Muscle of back (tissue), 11 donors: ENCODE results near the gene TK2. TPM values are rescaled to one million over a fixed set of nuclear protein-coding genes. Genes with fewer than 3 reads are reported as not detected.

Experiments used
- DNase-seq, 3 donors: peaks; one replicate each; pipeline versions ENCODE4 v3.0.0 to v3.0.0-alpha.2; 2013
- polyA plus RNA-seq, 10 donors: library from polyadenylated mRNA; unstranded; fragments of 120-200 nt; gene quantifications; one replicate each; pipeline ENCODE4 v1.2.1, GENCODE V29; 2013; ENCODE audit not compliant: insufficient read length in 10 of 10

TK2 gene
- polyA plus RNA-seq, 10 donors: 12.0 to 20.3 (median 15.8) TPM

- no peak for DNase-seq
Observed at GRCh38 chr16:66548868-66549267, 1.1 kb downstream of the TK2 start.

DNA sequence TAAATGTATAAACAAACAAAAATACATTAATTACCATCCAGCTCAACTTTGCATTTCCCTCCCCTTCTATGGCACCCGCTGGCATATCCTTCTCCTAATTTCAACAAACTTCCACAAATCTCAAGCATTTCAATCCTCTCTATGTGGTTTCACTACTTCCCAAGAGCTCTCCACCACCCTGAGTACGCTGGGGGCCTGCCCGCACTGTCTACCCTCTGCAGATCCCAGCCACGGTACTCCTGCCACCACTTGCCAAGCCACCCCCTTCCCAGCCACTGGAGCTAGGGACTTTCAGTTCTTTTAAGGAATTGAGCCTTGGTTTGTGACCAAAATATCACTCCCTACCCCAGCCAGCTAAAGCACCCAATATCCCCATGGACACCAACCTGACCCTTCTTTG, 1.9 kb downstream of the TK2 start:
- DNase-seq: no peak

DNA sequence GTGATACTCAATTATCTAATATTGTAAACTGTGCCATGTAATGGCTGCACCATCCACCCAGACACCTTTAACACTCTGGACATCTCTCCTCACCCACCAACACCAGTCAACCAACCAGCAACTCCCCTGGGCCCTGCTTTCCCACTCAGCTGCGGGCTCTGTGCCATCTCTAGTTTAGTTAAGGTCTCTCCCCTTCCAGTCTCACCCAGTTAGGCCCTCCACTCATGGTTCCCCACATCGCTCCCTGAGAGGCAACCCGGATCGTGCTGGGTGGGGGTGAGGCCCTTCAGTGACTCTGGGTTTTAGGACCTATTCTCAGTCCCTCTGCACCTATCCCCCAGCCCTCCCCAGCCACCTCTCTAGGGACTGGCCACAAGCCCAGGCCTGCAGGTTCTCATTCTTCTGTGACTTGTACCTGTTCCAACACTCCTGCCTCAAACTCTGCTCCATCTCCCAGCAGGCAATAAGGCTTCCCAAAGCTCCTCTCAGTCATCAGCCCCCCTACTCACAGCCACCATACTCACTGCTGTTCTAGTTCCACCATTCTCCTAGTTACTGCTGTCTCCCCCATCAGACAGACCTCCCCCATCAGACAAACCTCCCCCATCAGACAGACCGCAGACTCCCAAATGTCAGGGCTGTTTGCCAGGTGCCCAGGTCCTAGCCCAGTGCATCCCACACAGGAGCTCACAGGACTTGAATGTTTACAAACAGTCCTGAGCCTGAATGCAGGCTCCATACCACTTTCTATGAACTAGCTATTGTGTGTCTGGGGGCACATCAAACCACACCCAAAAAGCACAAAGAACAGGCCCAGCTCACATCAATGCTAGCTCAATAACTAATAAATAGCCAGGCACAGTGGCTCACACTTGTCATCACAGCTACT, 2.6 kb downstream of the TK2 start:
- no peak for DNase-seq

GRCh38 chr16:66544016-66544757, 5.7 kb downstream of the TK2 start:
- no peak for DNase-seq

- DNase-seq: no peak
Observed at GRCh38 chr16:66543541-66543940, 6.4 kb downstream of the TK2 start.

DNA sequence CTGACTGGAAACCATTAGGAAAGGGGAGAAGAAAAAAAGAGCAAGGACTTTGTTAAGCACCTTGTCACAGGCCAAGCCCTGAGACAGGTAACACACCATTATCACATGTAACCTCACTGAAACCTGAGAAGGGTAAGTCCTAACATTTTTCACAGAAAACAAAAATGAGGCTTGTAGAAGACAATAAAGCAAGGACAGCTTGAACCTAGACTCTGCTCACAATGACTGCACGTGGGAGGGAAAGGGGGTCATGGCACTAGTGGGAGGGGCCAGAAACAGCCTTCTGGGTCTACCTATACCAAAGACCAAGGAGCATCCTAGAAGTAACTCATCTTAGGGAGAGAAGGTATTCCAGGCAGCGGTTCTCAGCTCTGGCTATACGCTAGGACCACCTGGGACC, 7.5 kb downstream of the TK2 start:
- no peak for DNase-seq

- no peak for DNase-seq
Observed at GRCh38 chr16:66541388-66542355, 8.2 kb downstream of the TK2 start.

- no peak for DNase-seq
Observed at GRCh38 chr16:66539623-66540469, 10.1 kb downstream of the TK2 start.

GRCh38 chr16:66538910-66539309, 11.0 kb downstream of the TK2 start:
- DNase-seq: no peak

DNA sequence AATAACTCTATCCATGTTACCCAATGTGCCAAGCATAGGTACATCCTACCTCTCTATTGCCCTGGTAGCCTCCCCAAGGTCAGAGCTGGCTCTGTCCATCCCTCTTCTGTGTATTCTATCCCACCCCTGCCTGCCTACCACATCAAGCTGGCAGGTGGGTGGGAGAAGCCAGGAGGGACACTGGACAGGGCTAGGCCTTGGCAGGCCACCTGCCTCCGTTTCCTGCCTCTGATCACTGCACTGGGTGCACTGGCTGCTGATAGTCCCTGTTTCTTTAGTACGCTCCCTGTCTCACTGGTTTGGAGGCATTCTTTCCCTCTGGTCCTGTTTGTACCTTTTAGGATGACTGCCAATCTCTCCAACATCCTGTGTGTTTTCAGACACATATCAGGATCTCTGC, 12.7 kb downstream of the TK2 start:
- DNase-seq: no peak

GRCh38 chr16:66536525-66536924, 13.4 kb downstream of the TK2 start:
- no peak for DNase-seq

GRCh38 chr16:66534376-66534799, 15.5 kb downstream of the TK2 start:
- DNase-seq: no peak

- DNase-seq: no peak
Observed at GRCh38 chr16:66529475-66529874, 20.4 kb downstream of the TK2 start.

- no peak for DNase-seq
Observed at GRCh38 chr16:66528294-66528693, 21.6 kb downstream of the TK2 start.

GRCh38 chr16:66525396-66526180, 24.3 kb downstream of the TK2 start:
- DNase-seq: no peak

GRCh38 chr16:66524601-66525164, 25.2 kb downstream of the TK2 start:
- DNase-seq: peak in 1 of 3 donors; percentile 38

- no peak for DNase-seq
Observed at GRCh38 chr16:66523861-66524354, 26.0 kb downstream of the TK2 start.

DNA sequence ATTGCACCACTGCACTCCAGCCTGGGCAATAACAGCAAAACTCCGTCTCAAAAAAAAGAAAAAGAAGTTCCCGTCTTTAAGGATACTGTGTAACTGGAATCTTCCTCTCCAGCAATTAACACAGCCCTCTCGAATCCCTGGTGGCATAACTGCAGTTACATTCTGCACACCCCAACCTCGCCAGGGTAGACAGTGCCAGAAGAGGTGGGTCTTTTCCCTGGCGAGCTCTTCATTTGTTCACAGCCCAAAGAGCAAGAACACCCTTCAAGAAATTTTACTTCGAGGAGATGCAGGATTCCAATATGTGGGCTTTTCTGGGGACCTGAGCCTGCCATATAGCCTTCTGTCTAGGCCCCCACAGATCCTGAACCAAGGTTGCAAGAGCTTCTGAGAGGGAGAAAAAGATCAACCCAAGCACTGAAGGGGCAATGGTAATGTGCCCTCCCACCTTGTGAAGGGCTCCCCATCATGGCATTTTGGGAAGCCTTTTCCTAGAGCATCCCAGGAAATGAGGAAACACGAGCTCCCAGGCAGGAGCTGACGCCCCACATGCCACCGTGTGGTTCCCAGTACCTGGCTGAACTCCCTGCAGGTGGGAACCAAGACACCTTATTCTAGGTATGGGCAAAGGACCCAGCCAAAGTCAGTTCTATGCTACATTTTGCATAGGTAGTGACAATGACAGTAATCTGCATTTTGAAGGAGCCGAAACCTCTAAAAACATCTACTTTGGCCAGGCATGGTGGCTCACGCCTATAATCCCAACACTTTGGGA, 26.9 kb downstream of the TK2 start:
- no peak for DNase-seq
